GM12872 (cell line): ENCODE measurements around the gene HMMR.
A peak's percentile ranks its signal among the peaks of the same experiment; 100 is the strongest.

Experiments used
- TF ChIP-seq, protein P1 (sequence below): IDR thresholded peaks from 3 replicates; pipeline ENCODE4 v1.5.1; 2011; ENCODE audit warnings: low read depth, mild to moderate bottlenecking, low read length, moderate library complexity; ENCODE audit not compliant: insufficient read depth

Gene HMMR

DNA sequence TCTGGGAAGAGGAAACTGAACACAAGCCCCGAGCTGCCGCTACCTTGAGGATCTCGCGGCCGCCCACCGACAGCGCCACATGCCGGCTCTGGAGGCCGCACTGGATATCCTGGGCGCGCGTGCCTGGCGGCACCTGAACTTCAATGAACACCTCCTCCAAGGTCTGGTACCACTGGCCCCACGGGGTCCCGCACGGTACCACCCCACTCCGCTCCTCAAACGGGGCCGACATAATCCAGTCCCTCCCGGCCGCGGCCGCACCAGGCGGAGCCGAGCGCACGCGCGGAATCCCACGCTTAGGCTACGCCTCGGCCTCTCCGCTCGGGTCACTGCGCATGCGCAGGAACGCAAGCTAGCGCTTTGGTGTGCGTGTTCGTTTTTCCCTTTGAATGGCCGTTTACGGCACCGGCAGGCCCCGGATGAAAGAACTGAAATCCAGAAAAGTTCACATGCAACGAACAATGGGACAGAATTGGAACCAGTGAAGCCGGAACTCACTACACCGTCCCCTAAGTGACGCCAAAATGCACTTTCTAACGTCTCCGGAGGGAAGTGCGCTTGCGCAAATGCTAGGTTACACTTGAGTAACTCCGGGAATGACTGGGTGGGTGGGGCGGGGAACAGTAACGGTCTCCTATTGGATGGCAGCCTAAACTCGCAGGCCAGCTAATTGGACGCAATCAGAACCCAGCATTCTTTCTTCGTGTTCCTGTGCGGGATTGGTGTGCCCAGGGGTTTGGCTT, 442 bp upstream of the HMMR start, which contains the start of gene NUDCD2:
Gene NUDCD2, minus strand, starts transcription at position 284 of the 743 bp plus-strand sequence. Its CDS starts 52 bp downstream, at position 232.
- TF ChIP-seq, protein P1, sequence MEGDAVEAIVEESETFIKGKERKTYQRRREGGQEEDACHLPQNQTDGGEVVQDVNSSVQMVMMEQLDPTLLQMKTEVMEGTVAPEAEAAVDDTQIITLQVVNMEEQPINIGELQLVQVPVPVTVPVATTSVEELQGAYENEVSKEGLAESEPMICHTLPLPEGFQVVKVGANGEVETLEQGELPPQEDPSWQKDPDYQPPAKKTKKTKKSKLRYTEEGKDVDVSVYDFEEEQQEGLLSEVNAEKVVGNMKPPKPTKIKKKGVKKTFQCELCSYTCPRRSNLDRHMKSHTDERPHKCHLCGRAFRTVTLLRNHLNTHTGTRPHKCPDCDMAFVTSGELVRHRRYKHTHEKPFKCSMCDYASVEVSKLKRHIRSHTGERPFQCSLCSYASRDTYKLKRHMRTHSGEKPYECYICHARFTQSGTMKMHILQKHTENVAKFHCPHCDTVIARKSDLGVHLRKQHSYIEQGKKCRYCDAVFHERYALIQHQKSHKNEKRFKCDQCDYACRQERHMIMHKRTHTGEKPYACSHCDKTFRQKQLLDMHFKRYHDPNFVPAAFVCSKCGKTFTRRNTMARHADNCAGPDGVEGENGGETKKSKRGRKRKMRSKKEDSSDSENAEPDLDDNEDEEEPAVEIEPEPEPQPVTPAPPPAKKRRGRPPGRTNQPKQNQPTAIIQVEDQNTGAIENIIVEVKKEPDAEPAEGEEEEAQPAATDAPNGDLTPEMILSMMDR: peak; percentile 26; the same call in 1 of the 3 replicates

DNA sequence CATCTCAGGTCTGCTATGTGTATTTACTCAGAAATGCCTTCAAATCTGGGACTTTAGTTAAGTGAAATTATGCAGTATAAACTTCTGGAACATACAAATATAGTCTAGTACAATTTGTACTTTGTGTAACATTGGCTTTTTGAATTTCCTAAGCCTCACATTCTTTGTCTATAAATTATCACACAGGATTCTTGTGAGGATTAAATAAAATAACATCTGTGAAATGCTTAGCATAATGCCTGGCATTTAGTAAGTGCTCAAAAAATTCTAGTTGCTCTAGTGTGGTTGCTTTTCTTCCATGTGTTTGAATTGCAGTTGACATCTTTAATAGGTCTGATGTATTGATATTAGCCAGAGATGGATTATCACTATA, 2.6 kb downstream of the HMMR start:
- TF ChIP-seq, protein P1: no peak

DNA sequence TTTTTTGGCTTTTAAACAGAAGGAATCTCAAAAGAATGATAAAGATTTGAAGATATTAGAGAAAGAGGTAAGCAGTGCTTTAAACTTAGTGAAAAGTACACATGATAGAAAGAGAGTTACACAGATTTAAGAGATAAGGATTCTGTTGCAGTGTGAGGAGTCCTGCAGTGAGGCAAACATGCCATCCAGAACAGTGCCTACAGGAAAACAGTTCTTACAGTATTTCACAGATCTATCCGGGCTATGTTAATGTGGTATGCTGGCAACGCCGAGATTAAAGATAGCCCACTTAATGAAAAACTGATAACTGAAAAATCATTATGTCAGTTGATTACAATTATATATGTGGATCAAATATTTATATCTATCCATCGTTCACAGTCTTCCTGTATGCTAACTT, 7.2 kb downstream of the HMMR start:
- TF ChIP-seq, protein P1: no peak

DNA sequence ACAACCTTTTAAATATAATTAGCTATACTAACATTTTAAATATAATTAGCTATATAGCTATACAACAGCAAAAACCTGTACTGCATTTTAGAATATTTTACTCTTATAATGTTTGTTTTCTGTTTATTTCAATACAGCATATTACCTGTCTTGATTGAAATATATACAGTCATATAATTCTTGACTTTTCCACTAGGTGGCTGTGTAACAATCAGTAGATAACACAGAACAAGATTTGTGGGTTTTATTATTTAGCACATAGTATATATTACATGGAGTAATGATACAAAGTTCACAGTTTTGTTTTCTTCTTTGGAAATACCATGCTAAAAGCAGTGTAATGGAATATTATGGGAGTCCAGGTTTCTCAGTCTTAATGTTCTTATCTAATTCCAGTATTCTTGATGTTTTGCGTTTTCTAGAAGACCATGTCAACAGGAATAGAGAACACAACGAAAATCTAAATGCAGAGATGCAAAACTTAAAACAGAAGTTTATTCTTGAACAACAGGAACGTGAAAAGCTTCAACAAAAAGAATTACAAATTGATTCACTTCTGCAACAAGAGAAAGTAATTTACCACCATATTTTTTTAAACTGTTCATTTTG, 13.3 kb downstream of the HMMR start:
- TF ChIP-seq, protein P1: no peak

DNA sequence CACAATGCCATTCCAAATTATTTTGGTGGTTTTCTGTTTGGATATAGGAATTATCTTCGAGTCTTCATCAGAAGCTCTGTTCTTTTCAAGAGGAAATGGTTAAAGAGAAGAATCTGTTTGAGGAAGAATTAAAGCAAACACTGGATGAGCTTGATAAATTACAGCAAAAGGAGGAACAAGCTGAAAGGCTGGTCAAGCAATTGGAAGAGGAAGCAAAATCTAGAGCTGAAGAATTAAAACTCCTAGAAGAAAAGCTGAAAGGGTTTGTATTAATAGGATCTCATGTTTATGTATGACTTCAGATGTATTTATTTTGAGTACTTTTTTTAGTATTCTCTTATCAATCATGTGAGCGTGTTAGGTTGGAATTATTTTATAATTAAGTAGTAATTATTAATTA, 15.0 kb downstream of the HMMR start:
- TF ChIP-seq, protein P1: no peak

DNA sequence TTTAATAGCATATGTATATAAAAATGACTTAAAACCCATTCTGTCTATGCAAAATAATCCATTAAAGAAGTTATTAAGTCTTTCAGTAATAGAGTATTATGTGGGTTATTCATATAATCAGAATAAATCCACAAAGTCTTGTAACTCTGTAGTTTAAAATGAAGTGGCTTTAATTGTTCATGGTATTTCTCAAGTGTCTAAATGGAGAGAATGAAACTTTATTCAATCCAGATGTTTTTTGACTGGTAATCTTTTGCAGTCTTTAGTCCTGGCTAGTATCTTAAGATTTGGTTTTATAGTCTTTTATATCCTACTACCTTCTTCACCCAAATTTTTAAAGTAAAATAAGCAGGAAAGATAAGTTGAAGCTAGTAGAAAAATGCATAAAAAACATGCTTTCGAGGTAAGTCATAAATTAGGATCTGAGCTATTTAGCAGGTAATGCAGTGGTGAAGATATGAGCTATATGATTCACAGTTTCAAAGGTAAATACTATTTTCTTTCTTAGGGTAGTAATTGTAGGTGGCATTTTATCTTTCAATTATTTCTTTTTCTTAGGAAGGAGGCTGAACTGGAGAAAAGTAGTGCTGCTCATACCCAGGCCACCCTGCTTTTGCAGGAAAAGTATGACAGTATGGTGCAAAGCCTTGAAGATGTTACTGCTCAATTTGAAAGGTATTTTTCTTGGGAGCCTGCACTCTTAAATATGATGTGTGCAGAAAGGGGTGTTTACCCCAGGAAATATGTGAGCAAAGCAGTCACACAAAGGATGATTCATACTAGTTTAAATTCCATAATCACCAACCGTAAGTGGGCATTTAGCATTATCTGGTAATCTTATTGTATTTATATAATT, 17.9 kb downstream of the HMMR start:
- TF ChIP-seq, protein P1: no peak

DNA sequence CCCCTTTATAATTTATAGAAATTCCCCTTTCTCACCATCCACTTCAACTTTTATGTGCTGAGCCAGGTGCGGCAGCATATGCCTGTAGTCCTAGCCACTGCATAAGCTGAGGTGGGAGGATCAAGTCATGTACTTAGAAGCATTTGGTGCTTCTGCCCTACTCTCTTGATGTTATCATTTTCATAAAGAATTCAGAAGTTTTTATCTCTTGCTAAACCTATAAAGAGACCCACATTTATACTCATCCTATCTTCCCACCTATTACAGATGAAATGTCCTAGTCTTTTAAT, 18.5 kb downstream of the HMMR start:
- TF ChIP-seq, protein P1: no peak
